Activated B cell treated with CpG ODN at 0.5 μM for 24 hours (primary cell): ENCODE results near the gene BICC1. TPM values are rescaled to one million over a fixed set of nuclear protein-coding genes. Genes with fewer than 3 reads are reported as not detected.

Experiments used
- ATAC-seq: fragments of 200-7000 bp; cut with Tn5 transposase; one replicate; pipeline ENCODE4 v1.10.0; 2021; ENCODE audit warnings: low read depth, mild to moderate bottlenecking, moderate library complexity
- CTCF ChIA-PET: fragments of 350-600 bp; sonication (Branson Sonifier 250); formaldehyde crosslinking; loops from one replicate; lab custom pipeline; 2021; ENCODE audit warnings: antibody characterized with exemption; lab: Charles Lee
- POLR2A ChIA-PET: fragments of 350-600 bp; sonication (Branson Sonifier 250); formaldehyde crosslinking; loops from one replicate; lab custom pipeline; 2021; ENCODE audit warnings: antibody characterized with exemption; lab: Charles Lee
- DNase-seq: peaks from one replicate; pipeline ENCODE4 v3.0.0; 2022
- H3K27ac Mint-ChIP-seq: one replicate; pipeline ENCODE4 v1.8.0; 2020; ENCODE audit warnings: mixed read lengths
- H3K27me3 Mint-ChIP-seq: one replicate; pipeline ENCODE4 v1.8.0; 2021; ENCODE audit warnings: mixed read lengths
- H3K36me3 Mint-ChIP-seq: one replicate; pipeline ENCODE4 v1.8.0; 2021; ENCODE audit warnings: low read depth, mixed read lengths
- H3K4me1 Mint-ChIP-seq: one replicate; pipeline ENCODE4 v1.8.0; 2021; ENCODE audit warnings: mixed read lengths
- H3K4me3 Mint-ChIP-seq: one replicate; pipeline ENCODE4 v1.8.0; 2020; ENCODE audit warnings: mild to moderate bottlenecking, mixed read lengths
- H3K9me3 Mint-ChIP-seq: one replicate; pipeline ENCODE4 v1.8.0; 2020; ENCODE audit warnings: mixed read lengths
- CTCF ChIP-seq: fragments of 200-600 bp; IDR thresholded peaks from one replicate; pipeline ENCODE4 v1.8.0; 2022; ENCODE audit warnings: antibody characterized with exemption, mild to moderate bottlenecking
- intact Hi-C: fragments of 100-400 bp; cut with micrococcal nuclease; formaldehyde crosslinking; loops from one replicate; pipeline ENCODE4 v1.15.1; 2024
- total RNA-seq: library from RNA; stranded (reverse); gene quantifications from 2 replicates; pipeline ENCODE4 v1.2.3, GENCODE V29; 2022

BICC1 gene
- total RNA-seq, 1 donor from 2014 or later = not detected

DNA sequence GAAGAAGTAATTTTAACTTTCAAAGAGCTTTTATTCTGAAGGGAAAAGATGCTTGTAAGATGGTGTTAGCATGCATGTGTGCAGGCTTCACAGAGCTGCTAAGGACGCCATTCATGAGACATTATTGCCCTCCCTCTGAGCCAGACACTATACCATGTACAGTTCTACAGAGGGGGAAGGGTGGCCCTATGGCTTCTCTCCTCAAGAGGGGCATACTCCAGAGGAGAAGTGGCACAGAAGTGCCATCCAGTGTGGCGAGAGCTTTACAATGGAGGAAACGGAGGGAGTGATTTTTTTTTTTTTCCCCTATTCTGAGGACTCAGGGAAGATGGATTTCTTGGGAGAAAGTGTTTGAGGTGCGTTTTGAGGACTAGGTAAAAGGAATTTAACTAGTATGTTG lies 119.5 kb downstream of the BICC1 start:
- H3K36me3 Mint-ChIP-seq = no peaks in the 10 kb centered on the region
- intact Hi-C loops = no loop called here
- no peaks in the 10 kb centered on the region for H3K9me3 Mint-ChIP-seq
- H3K4me3 Mint-ChIP-seq = no peak overlapping the region
- ATAC-seq = no peak
- H3K4me1 Mint-ChIP-seq = no peaks in the 10 kb centered on the region
- no peak for TF ChIP-seq CTCF
- DNase-seq = no peak
- ChIA-PET POLR2A (no interaction called here), CTCF (no interaction called here)
- H3K27me3 Mint-ChIP-seq = no peaks in the 10 kb centered on the region
- H3K27ac Mint-ChIP-seq = no peak overlapping the region

GRCh38 chr10:58637352-58637751 lies 124.7 kb downstream of the BICC1 start:
- no peak for ATAC-seq
- Mint-ChIP-seq H3K27me3 (peaks cover 4% of the 10 kb centered on the region), H3K27ac (no peak overlapping the region), H3K36me3 (no peaks in the 10 kb centered on the region), H3K9me3 (no peaks in the 10 kb centered on the region), H3K4me3 (no peak overlapping the region), H3K4me1 (no peaks in the 10 kb centered on the region)
- intact Hi-C loops = no loop called here
- no peak for DNase-seq
- POLR2A ChIA-PET = no interaction called here
- CTCF ChIA-PET = no interaction called here
- no peak for TF ChIP-seq CTCF

DNA sequence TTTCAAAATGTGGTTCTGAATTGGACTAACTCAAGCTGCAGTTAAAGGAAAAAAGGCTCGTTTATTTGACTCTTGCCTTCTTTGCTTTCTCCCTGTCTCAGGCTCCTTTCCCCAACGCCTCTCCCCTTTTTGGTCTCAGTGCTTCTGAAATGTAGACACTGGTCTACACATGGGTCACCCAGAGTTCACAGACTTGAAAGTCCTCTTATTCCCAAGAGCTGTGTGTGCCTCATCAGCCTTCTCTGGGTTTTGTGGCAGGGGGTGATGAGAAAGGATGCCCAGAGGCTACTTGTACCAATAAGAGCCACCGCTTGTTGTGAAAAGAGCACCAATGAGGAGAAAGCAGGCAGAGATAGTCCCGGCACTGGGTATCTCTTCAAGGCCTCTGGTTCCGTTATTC lies 125.7 kb downstream of the BICC1 start:
- no peak overlapping the region for H3K4me3 Mint-ChIP-seq
- DNase-seq (no peak), ATAC-seq (no peak)
- CTCF ChIA-PET = no interaction called here
- POLR2A ChIA-PET = no interaction called here
- no peaks in the 10 kb centered on the region for H3K36me3 Mint-ChIP-seq
- H3K27me3 Mint-ChIP-seq = peaks cover 4% of the 10 kb centered on the region
- H3K4me1 Mint-ChIP-seq = no peaks in the 10 kb centered on the region
- no peak for TF ChIP-seq CTCF
- H3K9me3 Mint-ChIP-seq = no peaks in the 10 kb centered on the region
- intact Hi-C loops = no loop called here
- no peak overlapping the region for H3K27ac Mint-ChIP-seq

DNA sequence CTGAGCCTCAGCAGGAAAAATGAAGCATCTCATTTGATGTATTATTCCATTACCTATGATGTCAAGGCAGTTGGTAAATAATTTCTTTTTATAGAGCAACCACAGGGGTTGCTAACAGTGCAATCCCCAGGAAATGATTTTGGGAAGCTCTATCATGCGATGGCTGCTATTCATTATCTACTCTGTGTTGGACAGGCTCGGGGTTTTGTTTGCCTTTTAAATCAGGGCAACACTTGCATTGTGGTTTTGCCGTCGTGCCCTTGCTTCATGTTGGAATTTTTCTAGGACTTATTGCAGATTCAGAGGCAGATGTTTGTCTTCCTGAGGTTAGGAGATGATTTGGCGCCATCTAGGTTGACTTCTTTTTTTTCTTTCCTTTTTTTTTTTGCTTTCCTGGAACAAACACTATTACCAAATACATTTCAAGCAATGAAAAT lies 128.4 kb downstream of the BICC1 start:
- TF ChIP-seq CTCF = no peak
- no peak for ATAC-seq
- intact Hi-C loops = no loop called here
- Mint-ChIP-seq H3K27me3 (peaks cover 4% of the 10 kb centered on the region), H3K36me3 (no peaks in the 10 kb centered on the region), H3K27ac (no peak overlapping the region), H3K4me1 (no peaks in the 10 kb centered on the region), H3K4me3 (no peak overlapping the region), H3K9me3 (no peaks in the 10 kb centered on the region)
- no peak for DNase-seq
- ChIA-PET POLR2A (no interaction called here), CTCF (no interaction called here)

GRCh38 chr10:58641708-58642107 lies 129.0 kb downstream of the BICC1 start:
- ChIA-PET CTCF (no interaction called here), POLR2A (no interaction called here)
- Mint-ChIP-seq H3K9me3 (no peaks in the 10 kb centered on the region), H3K27me3 (peaks cover 4% of the 10 kb centered on the region), H3K4me1 (no peaks in the 10 kb centered on the region), H3K4me3 (no peak overlapping the region), H3K36me3 (no peaks in the 10 kb centered on the region), H3K27ac (no peak overlapping the region)
- intact Hi-C loops = no loop called here
- DNase-seq (no peak), ATAC-seq (no peak)
- no peak for TF ChIP-seq CTCF
